Thoracic aorta (tissue), 2 donors: ENCODE results near the gene OXNAD1. TPM values are rescaled to one million over a fixed set of nuclear protein-coding genes. Genes with fewer than 3 reads are reported as not detected.

Experiments
- ATAC-seq: fragments of 150-250 bp; one replicate; pipeline ENCODE4 v1.8.0; 2017; ENCODE audit warnings: low read depth; ENCODE audit not compliant: insufficient number of reproducible peaks, low FRiP score
- DNase-seq: peaks from one replicate; pipeline ENCODE4 v3.0.0-alpha.2; 2020; ENCODE audit warnings: low spot score
- H3K27ac ChIP-seq, 2 donors: fragments of 200-600 bp; sonication (generic); 1 replicate in 1 of 2; 2 replicates in 1 of 2; pipeline ENCODE4 v1.5.1; 2016; ENCODE audit warnings: mild to moderate bottlenecking in 2 of 2, moderate library complexity in 2 of 2
- H3K27me3 ChIP-seq: fragments of 200-600 bp; sonication (generic); replicated peaks from 2 replicates; pipeline ENCODE4 v1.6.0; 2016; ENCODE audit warnings: mild to moderate bottlenecking; ENCODE audit not compliant: insufficient read depth
- H3K36me3 ChIP-seq: fragments of 200-600 bp; sonication (generic); one replicate; pipeline ENCODE4 v1.5.1; 2016
- H3K4me1 ChIP-seq, 2 donors: fragments of 200-600 bp; sonication (generic); 1 replicate in 1 of 2; 2 replicates in 1 of 2; pipeline versions ENCODE4 v1.5.1 to v1.6.0; 2016; ENCODE audit warnings: low read depth in 2 of 2, mild to moderate bottlenecking in 1 of 2; ENCODE audit not compliant: control insufficient read depth in 1 of 2
- H3K4me3 ChIP-seq: fragments of 200-600 bp; sonication (generic); 2 replicates; pipeline ENCODE4 v1.5.1; 2016; ENCODE audit warnings: mild to moderate bottlenecking
- H3K9me3 ChIP-seq: fragments of 200-600 bp; sonication (generic); 2 replicates; pipeline ENCODE4 v1.5.1; 2016
- CTCF ChIP-seq: fragments of 200-600 bp; sonication (generic); IDR thresholded peaks from one replicate; pipeline ENCODE4 v1.5.1; 2019; ENCODE audit warnings: antibody characterized with exemption
- total RNA-seq, 2 donors: library from RNA; depleted of rRNA; stranded (reverse); fragments of >200 nt; gene quantifications; one replicate each; pipeline versions ENCODE4 v1.1.0 to v1.2.3, GENCODE V29; 2016

Gene OXNAD1
- 1 to 10 TPM; 6.8 to 7.9 TPM for total RNA-seq

DNA sequence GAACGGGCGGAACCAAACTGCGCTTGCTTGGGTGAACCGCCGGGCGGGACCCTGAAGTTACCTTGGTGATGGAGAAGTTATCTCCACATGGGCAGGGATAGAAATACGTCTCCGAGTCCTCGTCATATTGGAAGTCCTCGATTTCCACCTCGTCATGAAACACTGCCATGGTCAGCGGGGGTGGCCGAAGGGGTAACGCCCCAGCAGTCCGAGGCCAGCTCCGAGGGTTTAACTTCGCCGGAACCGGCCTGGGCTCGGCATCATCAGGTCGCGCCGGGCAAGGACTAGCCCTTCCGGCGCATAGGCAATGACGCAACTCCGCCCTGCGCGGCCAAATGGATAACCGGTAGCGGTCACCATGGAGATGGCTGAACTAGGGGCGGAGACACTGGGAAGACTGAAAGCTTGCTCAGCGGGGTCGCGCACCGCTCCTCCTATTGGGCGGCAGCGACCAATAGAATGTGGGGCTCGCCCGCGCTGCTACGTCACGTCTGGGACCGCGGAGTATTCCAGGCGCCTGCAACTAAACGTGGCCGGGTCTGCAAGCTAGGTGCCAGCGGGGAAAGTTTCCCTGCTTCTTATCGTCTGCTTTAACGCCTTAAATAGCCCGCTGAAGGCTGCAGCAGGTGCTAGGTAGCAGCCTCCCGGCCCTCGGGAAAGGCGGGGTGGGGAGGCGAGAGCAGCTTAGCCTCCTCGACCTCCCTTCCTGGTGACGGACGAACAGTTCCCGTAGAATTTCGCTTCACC lies at the start of gene OXNAD1, which contains the start of gene DPH3:
Gene OXNAD1, plus strand, starts transcription at position 505 of the 747 bp plus-strand sequence. CDS start 5,741 bp downstream, outside the sequence.
Gene DPH3, minus strand, starts transcription at position 236 of the 747 bp plus-strand sequence. Its CDS starts 67 bp downstream, at position 169.
- Histone ChIP-seq H3K36me3 (peaks cover 2% of the 10 kb centered on the region), H3K27ac (peak within 1 kb of the TSS; percentile 88 to 92), H3K4me1 (peaks cover 16 to 30% of the 10 kb centered on the region in 2 donors), H3K9me3 (no peaks in the 10 kb centered on the region), H3K4me3 (peak within 1 kb of the TSS; percentile 88), H3K27me3 (no peaks in the 10 kb centered on the region)
- DNase-seq (peak; percentile 99), ATAC-seq (peak; percentile 98)
- TF ChIP-seq CTCF: peak; percentile 40

DNA sequence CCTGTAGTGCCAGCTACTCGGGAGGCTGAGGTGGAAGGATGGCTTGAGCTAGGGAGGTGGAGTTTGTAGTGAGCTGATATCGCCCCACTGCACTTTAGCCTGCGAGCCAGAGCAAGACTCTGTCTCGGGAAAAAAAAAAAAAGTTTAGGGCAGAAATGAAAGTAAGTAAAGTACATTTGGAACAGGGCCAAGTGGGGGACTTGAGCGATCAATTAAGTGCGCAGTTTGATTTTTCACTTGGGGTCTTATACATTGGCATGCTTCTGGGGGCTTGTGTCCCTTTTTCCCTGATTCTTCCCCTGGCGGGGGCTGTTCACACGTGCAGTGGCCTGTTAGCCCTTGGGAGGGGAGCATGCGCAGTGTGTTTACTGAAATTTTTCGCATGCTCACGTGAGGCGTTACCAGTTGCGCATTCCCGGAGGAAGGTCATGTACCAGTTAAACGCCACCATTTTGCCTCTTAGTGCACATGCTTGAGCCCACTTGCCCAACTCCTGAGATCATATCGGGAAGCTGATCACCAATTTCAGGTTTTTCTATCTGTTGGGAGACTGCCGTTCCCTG lies 48.6 kb upstream of the OXNAD1 start:
- Histone ChIP-seq H3K36me3 (peaks cover 3% of the 10 kb centered on the region), H3K4me3 (no peak overlapping the region), H3K4me1 (no peaks in the 10 kb centered on the region), H3K27me3 (no peaks in the 10 kb centered on the region), H3K9me3 (no peaks in the 10 kb centered on the region), H3K27ac (no peak overlapping the region)
- no peak for TF ChIP-seq CTCF
- DNase-seq (no peak), ATAC-seq (no peak)

GRCh38 chr3:16219777-16220176 lies 45.2 kb upstream of the OXNAD1 start:
- H3K36me3 ChIP-seq: no peaks in the 10 kb centered on the region
- H3K4me3 ChIP-seq: no peak overlapping the region
- ATAC-seq (no peak), DNase-seq (no peak)
- H3K9me3 ChIP-seq: no peaks in the 10 kb centered on the region
- no peak for TF ChIP-seq CTCF
- H3K27me3 ChIP-seq: no peaks in the 10 kb centered on the region
- no peak overlapping the region for H3K27ac ChIP-seq
- H3K4me1 ChIP-seq: no peaks in the 10 kb centered on the region

- no peaks in the 10 kb centered on the region for H3K27me3 ChIP-seq
- DNase-seq (no peak), ATAC-seq (no peak)
- no peak for TF ChIP-seq CTCF
- H3K9me3 ChIP-seq: no peaks in the 10 kb centered on the region
- no peaks in the 10 kb centered on the region for H3K4me1 ChIP-seq
- H3K4me3 ChIP-seq: no peak overlapping the region
- H3K27ac ChIP-seq: no peak overlapping the region
- H3K36me3 ChIP-seq: no peaks in the 10 kb centered on the region
These were observed 43.0 kb upstream of the OXNAD1 start for GRCh38 chr3:16221990-16222389.

GRCh38 chr3:16222547-16222946 lies 42.5 kb upstream of the OXNAD1 start:
- Histone ChIP-seq H3K27me3 (no peaks in the 10 kb centered on the region), H3K4me3 (no peak overlapping the region), H3K9me3 (no peaks in the 10 kb centered on the region), H3K36me3 (no peaks in the 10 kb centered on the region), H3K27ac (no peak overlapping the region), H3K4me1 (no peaks in the 10 kb centered on the region)
- DNase-seq (no peak), ATAC-seq (no peak)
- no peak for TF ChIP-seq CTCF
